ENCODE results near the gene STXBP5L.

Gene STXBP5L

DNA sequence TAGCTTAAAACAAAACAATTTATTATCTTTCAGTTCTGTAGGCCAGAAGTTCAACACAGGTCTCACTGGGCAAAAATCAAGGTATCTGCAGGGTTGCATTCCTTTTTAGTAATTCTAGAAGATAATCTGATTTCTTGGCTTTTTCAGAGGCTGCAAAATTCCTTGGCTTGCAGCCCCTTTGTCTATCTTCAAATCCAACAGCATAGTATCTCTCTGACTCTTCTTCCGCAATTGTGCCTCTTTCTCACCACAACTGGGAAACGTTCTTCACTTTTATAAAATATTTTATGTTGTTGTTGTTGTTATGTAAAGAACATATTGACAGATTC is 218.7 kb downstream of the STXBP5L start:
- no peaks in the 10 kb centered on the region for H3K9me3 ChIP-seq
- TF ChIP-seq, protein P1, sequence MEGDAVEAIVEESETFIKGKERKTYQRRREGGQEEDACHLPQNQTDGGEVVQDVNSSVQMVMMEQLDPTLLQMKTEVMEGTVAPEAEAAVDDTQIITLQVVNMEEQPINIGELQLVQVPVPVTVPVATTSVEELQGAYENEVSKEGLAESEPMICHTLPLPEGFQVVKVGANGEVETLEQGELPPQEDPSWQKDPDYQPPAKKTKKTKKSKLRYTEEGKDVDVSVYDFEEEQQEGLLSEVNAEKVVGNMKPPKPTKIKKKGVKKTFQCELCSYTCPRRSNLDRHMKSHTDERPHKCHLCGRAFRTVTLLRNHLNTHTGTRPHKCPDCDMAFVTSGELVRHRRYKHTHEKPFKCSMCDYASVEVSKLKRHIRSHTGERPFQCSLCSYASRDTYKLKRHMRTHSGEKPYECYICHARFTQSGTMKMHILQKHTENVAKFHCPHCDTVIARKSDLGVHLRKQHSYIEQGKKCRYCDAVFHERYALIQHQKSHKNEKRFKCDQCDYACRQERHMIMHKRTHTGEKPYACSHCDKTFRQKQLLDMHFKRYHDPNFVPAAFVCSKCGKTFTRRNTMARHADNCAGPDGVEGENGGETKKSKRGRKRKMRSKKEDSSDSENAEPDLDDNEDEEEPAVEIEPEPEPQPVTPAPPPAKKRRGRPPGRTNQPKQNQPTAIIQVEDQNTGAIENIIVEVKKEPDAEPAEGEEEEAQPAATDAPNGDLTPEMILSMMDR (IDR thresholded peaks at IDR 0.05): no peak
- H3K27ac ChIP-seq: no peak overlapping the region
- no peaks in the 10 kb centered on the region for H3K27me3 ChIP-seq
- H3K36me3 ChIP-seq: no peaks in the 10 kb centered on the region
- no peaks in the 10 kb centered on the region for H3K4me1 ChIP-seq (ENCODE audit: control insufficient read depth in 1 of 2, insufficient read depth in 1 of 2, low read depth in 1 of 2, low read length in 1 of 2)
- H3K4me3 ChIP-seq (ENCODE audit: low read depth in 1 of 2, low read length in 1 of 2): no peak overlapping the region

DNA sequence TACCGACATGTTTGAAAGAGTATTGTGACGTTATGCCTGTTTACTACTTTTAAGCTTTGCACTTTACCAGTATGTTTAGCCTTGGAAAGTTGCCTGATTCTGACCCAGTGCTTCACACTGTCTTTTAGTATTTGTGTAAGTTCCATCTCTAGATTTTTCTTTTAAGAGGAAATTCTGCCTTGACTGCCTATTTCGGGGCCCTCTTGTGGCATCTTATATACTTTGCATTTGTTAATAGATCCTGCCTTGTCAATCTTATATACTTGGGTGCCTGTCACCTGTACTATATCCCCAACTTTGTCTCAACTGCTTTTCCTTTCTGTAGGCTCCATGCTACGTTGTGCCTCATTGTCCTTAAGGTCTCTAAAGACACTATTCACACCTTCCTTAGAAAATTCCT is 244.6 kb downstream of the STXBP5L start:
- Histone ChIP-seq H3K36me3 (no peaks in the 10 kb centered on the region), H3K9me3 (no peaks in the 10 kb centered on the region), H3K27ac (no peak overlapping the region), H3K27me3 (no peaks in the 10 kb centered on the region), H3K4me1 (ENCODE audit: control insufficient read depth in 1 of 2, insufficient read depth in 1 of 2, low read depth in 1 of 2, low read length in 1 of 2) (no peaks in the 10 kb centered on the region), H3K4me3 (ENCODE audit: low read depth in 1 of 2, low read length in 1 of 2) (no peak overlapping the region)
- TF ChIP-seq, protein P1 (IDR thresholded peaks at IDR 0.05): no peak

DNA sequence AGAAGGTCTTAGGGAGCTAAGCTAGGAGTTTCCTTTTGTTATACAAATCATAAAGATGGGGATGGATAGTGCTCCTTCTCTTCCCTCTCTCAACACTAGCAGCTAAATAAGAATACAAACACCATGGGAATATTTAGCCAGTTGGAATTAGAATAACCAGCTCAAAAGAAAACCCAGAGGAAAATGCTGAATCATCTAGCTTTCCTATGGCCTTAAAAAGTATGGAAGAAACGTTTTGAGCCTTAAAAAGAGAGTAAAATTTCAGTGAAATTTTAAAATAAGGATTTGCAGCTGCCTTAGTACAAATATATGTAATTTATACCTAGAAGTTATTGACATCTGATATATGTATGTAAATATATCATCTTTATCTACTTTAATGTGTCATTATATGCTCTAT is 245.8 kb downstream of the STXBP5L start:
- no peaks in the 10 kb centered on the region for H3K27me3 ChIP-seq
- H3K27ac ChIP-seq: no peak overlapping the region
- H3K4me1 ChIP-seq (ENCODE audit: control insufficient read depth in 1 of 2, insufficient read depth in 1 of 2, low read depth in 1 of 2, low read length in 1 of 2): no peaks in the 10 kb centered on the region
- H3K36me3 ChIP-seq: no peaks in the 10 kb centered on the region
- no peak overlapping the region for H3K4me3 ChIP-seq (ENCODE audit: low read depth in 1 of 2, low read length in 1 of 2)
- H3K9me3 ChIP-seq: no peaks in the 10 kb centered on the region
- TF ChIP-seq, protein P1 (IDR thresholded peaks at IDR 0.05): no peak

DNA sequence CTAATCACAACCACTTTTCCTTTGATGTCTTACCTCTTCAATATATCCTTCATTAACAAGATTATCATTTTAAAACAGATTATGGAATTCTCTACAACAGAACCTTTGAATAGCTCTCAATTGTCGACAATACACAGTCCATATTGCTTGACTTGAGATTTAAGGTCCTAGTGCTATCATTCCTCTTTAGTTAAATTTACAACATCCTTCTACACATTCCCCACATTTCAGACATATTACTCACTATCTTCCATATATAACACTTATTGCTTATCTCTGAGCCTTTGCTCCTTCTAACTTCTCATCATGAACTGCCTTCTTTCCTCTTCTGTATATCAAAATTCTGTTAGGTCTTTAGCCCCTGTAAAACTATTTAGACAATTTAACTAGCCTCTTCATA is 247.0 kb downstream of the STXBP5L start:
- Histone ChIP-seq H3K4me1 (ENCODE audit: control insufficient read depth in 1 of 2, insufficient read depth in 1 of 2, low read depth in 1 of 2, low read length in 1 of 2) (no peaks in the 10 kb centered on the region), H3K36me3 (no peaks in the 10 kb centered on the region), H3K4me3 (ENCODE audit: low read depth in 1 of 2, low read length in 1 of 2) (no peak overlapping the region), H3K27ac (no peak overlapping the region), H3K27me3 (no peaks in the 10 kb centered on the region), H3K9me3 (no peaks in the 10 kb centered on the region)
- TF ChIP-seq, protein P1 (IDR thresholded peaks at IDR 0.05): no peak

DNA sequence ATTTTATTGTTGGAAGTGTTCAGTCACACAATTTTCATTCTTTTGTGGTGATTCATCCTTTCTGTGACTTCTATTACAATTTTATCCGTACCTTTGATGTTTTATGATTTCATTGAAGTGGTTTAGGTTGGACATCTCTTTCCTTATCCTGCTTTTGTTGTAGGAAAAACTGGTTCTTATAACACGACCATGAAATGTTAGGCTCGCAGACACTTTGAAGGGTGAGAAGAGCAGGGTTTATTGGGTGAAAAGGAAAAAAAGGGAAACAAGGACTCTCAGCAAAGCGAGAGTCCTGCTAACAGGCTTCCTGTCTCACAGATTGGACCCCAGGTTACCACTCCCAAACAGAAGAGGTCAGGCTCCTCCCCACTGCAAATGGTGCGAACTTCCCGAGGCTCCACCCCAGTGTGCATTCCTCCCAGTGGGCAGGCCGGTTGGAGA is 257.4 kb downstream of the STXBP5L start:
- Histone ChIP-seq H3K27me3 (no peaks in the 10 kb centered on the region), H3K9me3 (no peaks in the 10 kb centered on the region), H3K4me3 (ENCODE audit: low read depth in 1 of 2, low read length in 1 of 2) (no peak overlapping the region), H3K36me3 (no peaks in the 10 kb centered on the region), H3K27ac (no peak overlapping the region), H3K4me1 (ENCODE audit: control insufficient read depth in 1 of 2, insufficient read depth in 1 of 2, low read depth in 1 of 2, low read length in 1 of 2) (no peaks in the 10 kb centered on the region)
- TF ChIP-seq, protein P1 (IDR thresholded peaks at IDR 0.05): no peak

All from neutrophil (primary cell).